Right atrium auricular region (tissue), 2 donors: ENCODE results near the gene GDAP2. TPM values are rescaled to one million over a fixed set of nuclear protein-coding genes. Genes with fewer than 3 reads are reported as not detected.

Source experiments
- DNase-seq: peaks from one replicate; pipeline ENCODE4 v3.0.0-alpha.2; 2019; ENCODE audit warnings: low spot score
- H3K27ac ChIP-seq, 2 donors: fragments of 200-600 bp; sonication (generic); 1 replicate in 1 of 2; 2 replicates in 1 of 2; pipeline ENCODE4 v1.5.1; 2016 to 2019
- H3K27me3 ChIP-seq, 2 donors: fragments of 200-600 bp; sonication (generic); one replicate each; pipeline versions ENCODE4 v1.5.1 to v1.6.0; 2017 to 2019
- H3K36me3 ChIP-seq: fragments of 200-600 bp; sonication (generic); one replicate; pipeline ENCODE4 v1.5.1; 2016
- H3K4me1 ChIP-seq, 2 donors: fragments of 200-600 bp; sonication (generic); one replicate each; pipeline versions ENCODE4 v1.5.1 to v1.6.0; 2017 to 2019
- H3K4me3 ChIP-seq, 2 donors: fragments of 200-600 bp; sonication (generic); 1 replicate in 1 of 2; 2 replicates in 1 of 2; pipeline ENCODE4 v1.5.1; 2017 to 2019; ENCODE audit warnings: mild to moderate bottlenecking in 1 of 2, moderate library complexity in 1 of 2
- H3K9me3 ChIP-seq, 2 donors: fragments of 200-600 bp; sonication (generic); one replicate each; pipeline ENCODE4 v1.5.1; 2019
- total RNA-seq, 2 donors: library from RNA; depleted of rRNA; stranded (reverse); fragments of >200 nt; gene quantifications; one replicate each; pipeline ENCODE4 v1.1.0, GENCODE V29; 2016
- TF ChIP-seq, protein P1 (sequence below), 2 donors: fragments of 200-600 bp; sonication (generic); IDR thresholded peaks; one replicate each; pipeline ENCODE4 v1.5.1; 2019; ENCODE audit warnings: antibody characterized with exemption in 2 of 2

GDAP2 gene
- total RNA-seq, 2 donors from 2014 or later = 13.2 to 13.4 TPM

DNA sequence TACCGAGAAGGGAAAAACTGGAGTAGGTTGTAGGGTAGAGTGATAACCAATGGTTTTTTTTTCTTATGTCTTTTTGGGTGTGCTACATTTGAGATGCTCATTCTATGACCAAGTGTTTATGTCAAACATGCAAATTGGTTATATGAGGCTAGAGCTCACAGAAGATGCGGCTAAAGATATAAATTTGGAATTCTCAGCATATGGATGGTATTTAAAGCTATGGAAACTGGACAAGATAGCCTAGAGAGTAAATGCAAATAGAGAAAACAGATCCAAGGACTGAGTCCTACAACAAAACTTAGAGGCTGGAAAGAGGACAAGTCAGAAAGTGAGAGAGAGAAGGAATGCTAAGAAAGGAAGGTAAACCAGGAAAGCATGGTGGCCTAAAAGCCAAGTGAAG lies 7.4 kb downstream of the GDAP2 start:
- no peak for DNase-seq
- no peaks in the 10 kb centered on the region for H3K4me1 ChIP-seq
- H3K9me3 ChIP-seq = no peaks in the 10 kb centered on the region
- TF ChIP-seq, protein P1, sequence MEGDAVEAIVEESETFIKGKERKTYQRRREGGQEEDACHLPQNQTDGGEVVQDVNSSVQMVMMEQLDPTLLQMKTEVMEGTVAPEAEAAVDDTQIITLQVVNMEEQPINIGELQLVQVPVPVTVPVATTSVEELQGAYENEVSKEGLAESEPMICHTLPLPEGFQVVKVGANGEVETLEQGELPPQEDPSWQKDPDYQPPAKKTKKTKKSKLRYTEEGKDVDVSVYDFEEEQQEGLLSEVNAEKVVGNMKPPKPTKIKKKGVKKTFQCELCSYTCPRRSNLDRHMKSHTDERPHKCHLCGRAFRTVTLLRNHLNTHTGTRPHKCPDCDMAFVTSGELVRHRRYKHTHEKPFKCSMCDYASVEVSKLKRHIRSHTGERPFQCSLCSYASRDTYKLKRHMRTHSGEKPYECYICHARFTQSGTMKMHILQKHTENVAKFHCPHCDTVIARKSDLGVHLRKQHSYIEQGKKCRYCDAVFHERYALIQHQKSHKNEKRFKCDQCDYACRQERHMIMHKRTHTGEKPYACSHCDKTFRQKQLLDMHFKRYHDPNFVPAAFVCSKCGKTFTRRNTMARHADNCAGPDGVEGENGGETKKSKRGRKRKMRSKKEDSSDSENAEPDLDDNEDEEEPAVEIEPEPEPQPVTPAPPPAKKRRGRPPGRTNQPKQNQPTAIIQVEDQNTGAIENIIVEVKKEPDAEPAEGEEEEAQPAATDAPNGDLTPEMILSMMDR (IDR thresholded peaks at IDR 0.05) = no peak
- no peak overlapping the region for H3K4me3 ChIP-seq
- peaks cover 27% of the 10 kb centered on the region for H3K36me3 ChIP-seq
- H3K27ac ChIP-seq = no peak overlapping the region
- H3K27me3 ChIP-seq = no peaks in the 10 kb centered on the region

DNA sequence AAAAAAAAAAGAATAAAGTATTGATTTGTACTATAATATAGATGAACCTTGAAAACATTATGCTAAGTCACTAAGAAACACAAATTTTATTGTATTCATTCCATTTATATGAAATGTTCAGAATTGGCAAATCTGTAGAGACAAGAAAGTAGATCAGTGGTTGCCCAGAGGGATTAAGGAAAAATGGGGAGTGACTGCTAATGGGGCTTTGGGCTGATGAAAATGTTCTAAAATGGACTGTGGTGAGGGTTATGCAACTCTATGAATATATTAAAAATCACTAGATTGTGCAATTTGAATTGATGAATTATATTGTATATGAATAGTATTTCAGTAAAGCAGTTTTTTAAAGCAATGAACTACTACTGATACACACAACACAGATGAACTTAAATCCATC lies 10.0 kb downstream of the GDAP2 start:
- Histone ChIP-seq H3K27me3 (no peaks in the 10 kb centered on the region), H3K4me1 (no peaks in the 10 kb centered on the region), H3K9me3 (no peaks in the 10 kb centered on the region), H3K36me3 (peaks cover 50% of the 10 kb centered on the region), H3K4me3 (no peak overlapping the region), H3K27ac (no peak overlapping the region)
- TF ChIP-seq, protein P1 (IDR thresholded peaks at IDR 0.05) = no peak
- no peak for DNase-seq

DNA sequence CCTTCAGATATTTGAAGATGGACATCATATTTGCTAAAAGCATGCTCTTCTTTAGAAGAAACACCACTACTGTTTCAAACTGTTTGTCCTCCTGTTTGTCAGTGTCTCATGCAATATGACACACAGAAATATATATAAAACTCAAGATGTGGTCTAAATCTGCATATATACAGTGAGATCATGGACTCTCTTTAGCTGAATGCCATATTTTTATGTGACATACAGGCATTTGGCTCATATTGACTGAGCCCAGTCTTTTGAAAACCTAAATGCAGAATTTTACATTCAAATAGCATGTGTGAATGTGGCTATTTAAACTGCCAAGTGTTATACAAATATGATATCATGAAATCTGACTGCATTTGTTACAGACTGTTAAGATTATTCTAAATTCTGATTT lies 18.4 kb downstream of the GDAP2 start:
- TF ChIP-seq, protein P1 (IDR thresholded peaks at IDR 0.05) = no peak
- Histone ChIP-seq H3K4me3 (no peak overlapping the region), H3K27me3 (no peaks in the 10 kb centered on the region), H3K4me1 (no peaks in the 10 kb centered on the region), H3K27ac (no peak overlapping the region), H3K9me3 (no peaks in the 10 kb centered on the region), H3K36me3 (peaks cover 89% of the 10 kb centered on the region)
- DNase-seq = no peak

DNA sequence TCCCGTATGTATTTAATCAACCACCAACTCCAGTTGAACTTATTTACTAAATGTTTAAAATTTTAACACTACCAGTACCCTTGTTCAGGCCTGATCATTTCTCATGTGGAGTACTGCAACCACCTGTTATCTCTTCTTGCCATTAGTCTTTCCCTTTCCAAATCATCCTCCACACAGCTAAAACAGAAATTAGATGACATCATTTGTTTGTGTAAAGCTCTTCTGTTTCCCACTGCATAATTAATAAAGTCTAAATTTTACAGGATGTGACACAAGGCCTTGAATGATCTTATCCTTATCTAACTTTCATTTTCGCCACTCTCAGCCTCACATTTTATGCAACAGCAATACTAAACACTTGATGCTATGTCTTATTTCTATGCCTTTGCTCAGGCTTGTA lies 24.4 kb downstream of the GDAP2 start:
- TF ChIP-seq, protein P1 (IDR thresholded peaks at IDR 0.05) = no peak
- Histone ChIP-seq H3K36me3 (peaks cover 64% of the 10 kb centered on the region), H3K4me1 (no peaks in the 10 kb centered on the region), H3K27ac (no peak overlapping the region), H3K9me3 (no peaks in the 10 kb centered on the region), H3K4me3 (no peak overlapping the region), H3K27me3 (no peaks in the 10 kb centered on the region)
- DNase-seq = no peak

DNA sequence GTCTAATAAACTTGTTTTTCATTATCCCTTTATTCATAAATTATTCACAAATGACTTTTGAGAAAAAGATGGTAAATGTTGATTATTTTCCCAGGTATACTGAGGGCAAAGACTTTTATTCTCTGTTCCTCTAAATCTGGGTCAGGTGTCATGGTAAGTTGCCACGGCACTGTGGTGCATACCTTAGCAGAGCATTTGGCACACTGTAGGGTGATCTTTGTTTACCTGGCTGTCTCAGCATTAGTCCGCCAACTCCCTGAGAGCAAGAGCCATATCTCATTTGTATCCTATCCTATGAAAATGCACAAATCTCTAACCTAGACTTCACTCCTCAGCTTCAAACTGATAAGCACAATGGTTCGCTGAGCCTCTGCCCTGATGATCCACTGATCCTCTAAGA lies 24.9 kb downstream of the GDAP2 start:
- DNase-seq = no peak
- Histone ChIP-seq H3K27ac (no peak overlapping the region), H3K36me3 (peaks cover 58% of the 10 kb centered on the region), H3K4me1 (no peaks in the 10 kb centered on the region), H3K27me3 (no peaks in the 10 kb centered on the region), H3K9me3 (no peaks in the 10 kb centered on the region), H3K4me3 (no peak overlapping the region)
- TF ChIP-seq, protein P1 (IDR thresholded peaks at IDR 0.05) = no peak

DNA sequence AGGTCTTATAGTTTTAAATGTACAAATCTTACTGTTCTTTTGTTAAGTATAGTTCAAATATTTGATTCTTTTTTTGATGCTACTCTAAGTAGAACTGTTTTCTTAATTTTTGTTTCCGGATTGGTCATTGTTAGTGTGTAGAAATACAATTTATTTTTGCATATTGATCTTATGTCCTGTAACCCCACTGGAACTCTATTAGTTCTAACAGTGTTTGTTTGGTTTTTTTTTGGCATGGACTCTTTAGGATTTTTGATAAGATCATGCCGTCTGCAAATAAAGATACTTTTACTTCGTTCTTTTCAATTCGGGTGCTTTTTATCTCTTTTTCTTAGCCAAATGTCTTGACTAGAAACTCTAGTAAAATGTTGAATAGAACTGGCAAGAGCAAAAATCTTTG lies 26.5 kb downstream of the GDAP2 start:
- Histone ChIP-seq H3K27me3 (no peaks in the 10 kb centered on the region), H3K36me3 (peaks cover 52% of the 10 kb centered on the region), H3K4me1 (no peaks in the 10 kb centered on the region), H3K9me3 (no peaks in the 10 kb centered on the region), H3K4me3 (no peak overlapping the region), H3K27ac (no peak overlapping the region)
- TF ChIP-seq, protein P1 (IDR thresholded peaks at IDR 0.05) = no peak
- DNase-seq = no peak
